WTC11 (cell line): ENCODE results near the gene LRRC27.

Experiments
- ATF3 ChIP-seq: sonication (generic); formaldehyde crosslinking; conservative IDR thresholded peaks from 2 replicates; pipeline ENCODE4 v1.8.1; 2022; ENCODE audit warnings: mild to moderate bottlenecking, missing genetic modification reagents
- CTCF ChIP-seq: fragments of 200-600 bp; IDR thresholded peaks from 2 replicates; pipeline ENCODE4 v1.8.0; 2022; ENCODE audit warnings: antibody characterized with exemption
- FOXJ3 ChIP-seq: sonication (generic); formaldehyde crosslinking; IDR thresholded peaks from 2 replicates; pipeline ENCODE4 v1.9.0; 2021; ENCODE audit warnings: missing genetic modification reagents, mild to moderate bottlenecking, borderline replicate concordance
- NR2C2 ChIP-seq: sonication (generic); formaldehyde crosslinking; IDR thresholded peaks from 2 replicates; pipeline ENCODE4 v1.8.0; 2022; ENCODE audit warnings: mild to moderate bottlenecking, missing genetic modification reagents
- PREB ChIP-seq: sonication (generic); formaldehyde crosslinking; IDR thresholded peaks from 2 replicates; pipeline ENCODE4 v1.8.1; 2022; ENCODE audit warnings: mild to moderate bottlenecking, missing genetic modification reagents, moderate library complexity, borderline replicate concordance
- SOX15 ChIP-seq: fragments of 250-450 bp; sonication (Bioruptor Pico); IDR thresholded peaks from 2 replicates; pipeline ENCODE4 v1.9.0; 2021; ENCODE audit warnings: mild to moderate bottlenecking
- TEAD4 ChIP-seq: sonication (generic); formaldehyde crosslinking; IDR thresholded peaks from 2 replicates; pipeline ENCODE4 v1.8.0; 2022; ENCODE audit warnings: mild to moderate bottlenecking, missing genetic modification reagents
- ZBTB43 ChIP-seq: sonication (generic); formaldehyde crosslinking; IDR thresholded peaks from 2 replicates; pipeline ENCODE4 v1.8.1; 2023; ENCODE audit warnings: mild to moderate bottlenecking, missing genetic modification reagents

GRCh38 chr10:132366006-132366405 is 34.0 kb downstream of the LRRC27 start:
- TF ChIP-seq FOXJ3 (no peak), CTCF (no peak), SOX15 (CRISPR knock-in tag) (no peak), ATF3 (CRISPR knock-in tag) (no peak), TEAD4 (CRISPR knock-in tag) (no peak), PREB (no peak), NR2C2 (CRISPR knock-in tag) (no peak), ZBTB43 (CRISPR knock-in tag) (no peak)
